GM12891 (cell line): Measurements from ENCODE around the gene GUK1.
"Not testable (repeated sequence)": the region's sequence is repeated elsewhere in the genome, so short reads cannot be mapped to it uniquely, and the experiment has no call there.

Source experiments
- DNase-seq: peaks from one replicate; pipeline ENCODE4 v3.0.0; 2011; ENCODE audit warnings: low spot score; ENCODE audit not compliant: insufficient read length
- FAIRE-seq: peaks from 2 replicates; lab custom pipeline; 2011; peaks lifted over from hg19 to GRCh38; lab: Jason Lieb, UNC
- PAX5 ChIP-seq: IDR thresholded peaks from 2 replicates; pipeline ENCODE4 v1.6.1; 2011; ENCODE audit warnings: low read length, moderate library complexity, mild to moderate bottlenecking; ENCODE audit not compliant: insufficient read depth, severe bottlenecking
- POLR2A ChIP-seq: IDR thresholded peaks from 2 replicates; pipeline ENCODE4 v1.6.1; 2011; ENCODE audit warnings: low read depth, low read length, control low read depth
- POLR2AphosphoS5 ChIP-seq: IDR thresholded peaks from 2 replicates; pipeline ENCODE4 v1.6.1; 2011; ENCODE audit warnings: low read depth, low read length, control low read depth
- POU2F2 ChIP-seq: IDR thresholded peaks from 2 replicates; pipeline ENCODE4 v1.6.1; 2011; ENCODE audit warnings: low read depth, mild to moderate bottlenecking, control low read depth, low read length, moderate library complexity
- SPI1 ChIP-seq: IDR thresholded peaks from 2 replicates; pipeline ENCODE4 v1.6.1; 2011; ENCODE audit warnings: low read depth, low read length, control low read depth
- TAF1 ChIP-seq: IDR thresholded peaks from 2 replicates; pipeline ENCODE4 v1.6.1; 2011; ENCODE audit warnings: low read depth, low read length, control low read depth

The GUK1 gene

GRCh38 chr1:228184152-228184551, 44.1 kb downstream of the GUK1 start:
- no peak for DNase-seq
- FAIRE-seq = no peak
- TF ChIP-seq POLR2A = no peak
- no peak for TF ChIP-seq PAX5
- TF ChIP-seq POLR2AphosphoS5 = no peak
- no peak for TF ChIP-seq POU2F2
- no peak for TF ChIP-seq SPI1
- TF ChIP-seq TAF1 = no peak

- TF ChIP-seq POLR2A (no peak), POU2F2 (no peak), POLR2AphosphoS5 (no peak), TAF1 (no peak), PAX5 (no peak)
- no peak for DNase-seq
- FAIRE-seq = no peak
Observed at GRCh38 chr1:228185641-228185965, 45.5 kb downstream of the GUK1 start.

- FAIRE-seq = not testable (repeated sequence)
Observed at GRCh38 chr1:228188249-228188648, 48.2 kb downstream of the GUK1 start.

GRCh38 chr1:228190182-228190581, 50.1 kb downstream of the GUK1 start:
- FAIRE-seq = no peak
- TF ChIP-seq POLR2AphosphoS5 (no peak), SPI1 (no peak), PAX5 (no peak), POLR2A (no peak), TAF1 (no peak), POU2F2 (no peak)
- DNase-seq = no peak

More at GRCh38 chr1:228188249-228188648, 48.2 kb downstream of the GUK1 start:
- not testable (repeated sequence) for DNase-seq

- TF ChIP-seq TAF1 = no peak
- no peak for TF ChIP-seq POU2F2
- TF ChIP-seq PAX5 = no peak
- FAIRE-seq (no peak), DNase-seq (no peak)
Observed at GRCh38 chr1:228190778-228191177, 50.7 kb downstream of the GUK1 start.

- DNase-seq (no peak), FAIRE-seq (no peak)
- TF ChIP-seq TAF1 (no peak), POLR2A (no peak), SPI1 (no peak), POU2F2 (no peak), POLR2AphosphoS5 (no peak)
Observed at GRCh38 chr1:228194436-228194835, 54.4 kb downstream of the GUK1 start.

GRCh38 chr1:228194921-228195812, 55.1 kb downstream of the GUK1 start:
- FAIRE-seq (no peak), DNase-seq (no peak)
- TF ChIP-seq POLR2A = no peak
- TF ChIP-seq TAF1 = no peak
- TF ChIP-seq POLR2AphosphoS5 = no peak
- TF ChIP-seq SPI1 = no peak
- TF ChIP-seq PAX5 = no peak
- no peak for TF ChIP-seq POU2F2

- TF ChIP-seq POU2F2 = no peak
- no peak for TF ChIP-seq SPI1
- TF ChIP-seq POLR2A = no peak
- no peak for TF ChIP-seq PAX5
- no peak for TF ChIP-seq POLR2AphosphoS5
- no peak for TF ChIP-seq TAF1
- no peak for FAIRE-seq
- DNase-seq = no peak
Observed at GRCh38 chr1:228197555-228198147, 57.6 kb downstream of the GUK1 start.
